Measurements from ENCODE around the gene ZNF14. TPM values are rescaled to one million over a fixed set of nuclear protein-coding genes. Genes with fewer than 3 reads are reported as not detected.
A peak's percentile ranks its signal among the peaks of the same experiment; 100 is the strongest.
"Not testable (repeated sequence)": the region's sequence is repeated elsewhere in the genome, so short reads cannot be mapped to it uniquely, and the experiment has no call there.

Gene ZNF14
- polyA plus RNA-seq, 3 donors = 0.88 to 2.1 (median 1.2) TPM

DNA sequence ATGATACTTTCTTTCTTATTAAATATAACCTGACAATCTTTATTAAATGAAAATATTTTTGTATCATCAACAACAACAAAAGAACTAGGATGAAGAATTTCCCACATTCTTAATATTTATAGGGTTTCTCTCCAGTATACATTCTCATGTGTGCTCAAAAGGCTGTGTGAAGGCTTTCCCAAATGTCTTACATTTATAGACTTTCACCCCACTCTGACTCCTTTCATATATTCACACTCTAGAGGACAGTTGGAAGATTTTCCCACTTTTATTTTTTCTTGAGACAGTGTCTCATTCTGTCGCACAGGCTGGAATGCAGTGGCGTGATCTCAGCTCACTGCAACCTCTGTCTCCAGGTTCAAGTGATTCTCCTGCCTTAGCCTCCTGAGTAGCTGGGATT, 22.4 kb downstream of the ZNF14 start:
- Histone ChIP-seq H3K79me2 (ENCODE audit: insufficient read depth, low read length) (no peaks in the 10 kb centered on the region), H3K4me1 (ENCODE audit: control insufficient read depth in 1 of 2, insufficient read depth in 2 of 2, low read length in 2 of 2) (no peaks in the 10 kb centered on the region), H3K36me3 (replicated peaks in 1 of 2; ENCODE audit: control insufficient read depth in 1 of 2, insufficient read depth in 2 of 2, low read length in 2 of 2) (peaks cover 15 to 60% of the 10 kb centered on the region in 2 donors), H3K9ac (ENCODE audit: insufficient read depth, low read length, poor library complexity, severe bottlenecking) (no peak overlapping the region), H3K9me3 (replicated peaks in 1 of 2; ENCODE audit: control insufficient read depth in 1 of 2, insufficient read depth in 1 of 2, low read length in 2 of 2) (peaks cover 75 to 100% of the 10 kb centered on the region in 2 donors), H3K27me3 (ENCODE audit: control insufficient read depth in 2 of 2, insufficient read depth in 2 of 2, low read length in 2 of 2) (no peaks in the 10 kb centered on the region), H2AFZ (ENCODE audit: insufficient read depth, low read depth, low read length, poor library complexity, severe bottlenecking) (no peak overlapping the region), H4K20me1 (ENCODE audit: insufficient read depth, low read length) (no peaks in the 10 kb centered on the region), H3K4me3 (replicated peaks in 1 of 3; ENCODE audit: low read depth in 2 of 3, low read length in 3 of 3) (peak overlapping the region in 1 of 3 experiments; percentile 54), H3K27ac (ENCODE audit: low read depth in 1 of 2, low read length in 2 of 2) (no peak overlapping the region), H3K4me2 (replicated peaks; ENCODE audit: extremely low read depth, low read length, poor library complexity, severe bottlenecking) (no peak overlapping the region)
- no peaks in the 10 kb centered on the region for H3K4me1 Mint-ChIP-seq
- peaks cover 44 to 96% (median 95%) of the 10 kb centered on the region in 7 donors for H3K9me3 Mint-ChIP-seq
- H3K27me3 Mint-ChIP-seq (ENCODE audit: low read depth in 3 of 3) = no peaks in the 10 kb centered on the region
- TF ChIP-seq, protein P1, sequence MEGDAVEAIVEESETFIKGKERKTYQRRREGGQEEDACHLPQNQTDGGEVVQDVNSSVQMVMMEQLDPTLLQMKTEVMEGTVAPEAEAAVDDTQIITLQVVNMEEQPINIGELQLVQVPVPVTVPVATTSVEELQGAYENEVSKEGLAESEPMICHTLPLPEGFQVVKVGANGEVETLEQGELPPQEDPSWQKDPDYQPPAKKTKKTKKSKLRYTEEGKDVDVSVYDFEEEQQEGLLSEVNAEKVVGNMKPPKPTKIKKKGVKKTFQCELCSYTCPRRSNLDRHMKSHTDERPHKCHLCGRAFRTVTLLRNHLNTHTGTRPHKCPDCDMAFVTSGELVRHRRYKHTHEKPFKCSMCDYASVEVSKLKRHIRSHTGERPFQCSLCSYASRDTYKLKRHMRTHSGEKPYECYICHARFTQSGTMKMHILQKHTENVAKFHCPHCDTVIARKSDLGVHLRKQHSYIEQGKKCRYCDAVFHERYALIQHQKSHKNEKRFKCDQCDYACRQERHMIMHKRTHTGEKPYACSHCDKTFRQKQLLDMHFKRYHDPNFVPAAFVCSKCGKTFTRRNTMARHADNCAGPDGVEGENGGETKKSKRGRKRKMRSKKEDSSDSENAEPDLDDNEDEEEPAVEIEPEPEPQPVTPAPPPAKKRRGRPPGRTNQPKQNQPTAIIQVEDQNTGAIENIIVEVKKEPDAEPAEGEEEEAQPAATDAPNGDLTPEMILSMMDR (IDR thresholded peaks at IDR 0.05) = no peak
- intact Hi-C loops (cut with micrococcal nuclease) = no loop called here
- no peak overlapping the region for H3K27ac Mint-ChIP-seq
- DNase-seq = no peak
- H3K4me3 Mint-ChIP-seq = no peak overlapping the region
- H3K36me3 Mint-ChIP-seq = peaks cover 24 to 34% of the 10 kb centered on the region in 2 donors
- WGBS (ENCODE audit: insufficient coverage) = 100% methylated on average over 2 of the region's 2 CpGs

GRCh38 chr19:19704836-19705235, 28.1 kb downstream of the ZNF14 start:
- H3K4me1 Mint-ChIP-seq = no peaks in the 10 kb centered on the region
- Histone ChIP-seq H2AFZ (ENCODE audit: insufficient read depth, low read depth, low read length, poor library complexity, severe bottlenecking) (no peak overlapping the region), H4K20me1 (ENCODE audit: insufficient read depth, low read length) (no peaks in the 10 kb centered on the region), H3K79me2 (ENCODE audit: insufficient read depth, low read length) (no peaks in the 10 kb centered on the region), H3K36me3 (replicated peaks in 1 of 2; ENCODE audit: control insufficient read depth in 1 of 2, insufficient read depth in 2 of 2, low read length in 2 of 2) (peaks cover 0 to 16% of the 10 kb centered on the region in 2 donors), H3K4me1 (ENCODE audit: control insufficient read depth in 1 of 2, insufficient read depth in 2 of 2, low read length in 2 of 2) (no peaks in the 10 kb centered on the region), H3K9me3 (replicated peaks in 1 of 2; ENCODE audit: control insufficient read depth in 1 of 2, insufficient read depth in 1 of 2, low read length in 2 of 2) (peaks cover 92 to 100% of the 10 kb centered on the region in 2 donors), H3K9ac (ENCODE audit: insufficient read depth, low read length, poor library complexity, severe bottlenecking) (no peak overlapping the region), H3K27ac (ENCODE audit: low read depth in 1 of 2, low read length in 2 of 2) (no peak overlapping the region), H3K27me3 (ENCODE audit: control insufficient read depth in 2 of 2, insufficient read depth in 2 of 2, low read length in 2 of 2) (no peaks in the 10 kb centered on the region), H3K4me3 (replicated peaks in 1 of 3; ENCODE audit: low read depth in 2 of 3, low read length in 3 of 3) (no peak overlapping the region), H3K4me2 (replicated peaks; ENCODE audit: extremely low read depth, low read length, poor library complexity, severe bottlenecking) (no peak overlapping the region)
- no peak overlapping the region for H3K4me3 Mint-ChIP-seq
- peaks cover 47 to 100% (median 96%) of the 10 kb centered on the region in 7 donors for H3K9me3 Mint-ChIP-seq
- DNase-seq = no peak
- TF ChIP-seq, protein P1 (IDR thresholded peaks at IDR 0.05) = no peak
- 95% methylated on average over 5 of the region's 6 CpGs for WGBS (ENCODE audit: insufficient coverage)
- intact Hi-C loops (cut with micrococcal nuclease) = no loop called here
- no peaks in the 10 kb centered on the region for H3K27me3 Mint-ChIP-seq (ENCODE audit: low read depth in 3 of 3)
- H3K27ac Mint-ChIP-seq = no peak overlapping the region
- H3K36me3 Mint-ChIP-seq = peaks cover 1 to 19% of the 10 kb centered on the region in 2 donors

GRCh38 chr19:19700493-19700892, 32.4 kb downstream of the ZNF14 start:
- H3K27ac Mint-ChIP-seq; H3K4me3 ChIP-seq (replicated peaks in 1 of 3; ENCODE audit: low read depth in 2 of 3, low read length in 3 of 3); H3K4me2 ChIP-seq (replicated peaks; ENCODE audit: extremely low read depth, low read length, poor library complexity, severe bottlenecking); H3K27me3 ChIP-seq (ENCODE audit: control insufficient read depth in 2 of 2, insufficient read depth in 2 of 2, low read length in 2 of 2); H2AFZ ChIP-seq (ENCODE audit: insufficient read depth, low read depth, low read length, poor library complexity, severe bottlenecking); H3K4me3 Mint-ChIP-seq; H3K27ac ChIP-seq (ENCODE audit: low read depth in 1 of 2, low read length in 2 of 2); H4K20me1 ChIP-seq (ENCODE audit: insufficient read depth, low read length); H3K9ac ChIP-seq (ENCODE audit: insufficient read depth, low read length, poor library complexity, severe bottlenecking); H3K79me2 ChIP-seq (ENCODE audit: insufficient read depth, low read length); H3K4me1 ChIP-seq (ENCODE audit: control insufficient read depth in 1 of 2, insufficient read depth in 2 of 2, low read length in 2 of 2); H3K27me3 Mint-ChIP-seq (ENCODE audit: low read depth in 3 of 3); H3K4me1 Mint-ChIP-seq; H3K36me3 ChIP-seq (replicated peaks in 1 of 2; ENCODE audit: control insufficient read depth in 1 of 2, insufficient read depth in 2 of 2, low read length in 2 of 2); intact Hi-C loops (cut with micrococcal nuclease); DNase-seq: not testable (repeated sequence)
- WGBS (ENCODE audit: insufficient coverage) = no CpG with 5 or more reads among the region's 1 CpG
- H3K9me3 Mint-ChIP-seq = peaks cover 34 to 95% (median 90%) of the 10 kb centered on the region in 7 donors
- peaks cover 86 to 96% of the 10 kb centered on the region in 2 donors for H3K9me3 ChIP-seq (replicated peaks in 1 of 2; ENCODE audit: control insufficient read depth in 1 of 2, insufficient read depth in 1 of 2, low read length in 2 of 2)
- H3K36me3 Mint-ChIP-seq = peaks cover 0 to 15% of the 10 kb centered on the region in 2 donors
